Left renal cortex interstitium (tissue), 4 donors: Measurements from ENCODE around the gene RAPGEF3. TPM values are rescaled to one million over a fixed set of nuclear protein-coding genes. Genes with fewer than 3 reads are reported as not detected.

Experiments used
- DNase-seq, 4 donors: peaks; one replicate each; pipeline ENCODE4 v3.0.0-alpha.2; 2013; ENCODE audit warnings: low read depth in 4 of 4, low spot score in 2 of 4, missing footprints in 1 of 4
- polyA plus RNA-seq, 4 donors: library from polyadenylated mRNA; unstranded; fragments of 120-200 nt; gene quantifications; one replicate each; pipeline ENCODE4 v1.2.1, GENCODE V29; 2013; ENCODE audit not compliant: insufficient read length in 4 of 4

RAPGEF3 gene
- polyA plus RNA-seq, 4 donors = 49.6 to 112 (median 76.2) TPM

DNA sequence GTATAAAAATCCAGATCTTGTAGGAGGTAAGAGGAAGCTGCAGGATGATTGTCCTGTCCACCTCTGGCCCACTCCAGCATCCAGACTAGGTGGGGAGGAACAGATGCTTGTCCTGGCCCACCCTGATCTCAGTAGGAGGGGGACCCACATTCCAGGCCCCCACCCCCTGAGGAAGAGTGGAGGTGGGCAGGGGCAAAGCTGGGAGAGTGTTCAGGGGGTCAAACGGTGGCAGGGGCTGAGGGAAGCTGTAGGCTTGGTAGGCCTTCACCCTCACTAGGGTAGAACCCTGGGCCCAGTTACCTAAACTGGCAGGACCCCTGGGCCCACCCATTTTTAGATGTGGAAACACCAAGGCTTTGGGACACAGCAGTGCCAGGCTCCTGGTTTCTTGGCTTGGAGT, 18.5 kb upstream of the RAPGEF3 start:
- no peak for DNase-seq

DNA sequence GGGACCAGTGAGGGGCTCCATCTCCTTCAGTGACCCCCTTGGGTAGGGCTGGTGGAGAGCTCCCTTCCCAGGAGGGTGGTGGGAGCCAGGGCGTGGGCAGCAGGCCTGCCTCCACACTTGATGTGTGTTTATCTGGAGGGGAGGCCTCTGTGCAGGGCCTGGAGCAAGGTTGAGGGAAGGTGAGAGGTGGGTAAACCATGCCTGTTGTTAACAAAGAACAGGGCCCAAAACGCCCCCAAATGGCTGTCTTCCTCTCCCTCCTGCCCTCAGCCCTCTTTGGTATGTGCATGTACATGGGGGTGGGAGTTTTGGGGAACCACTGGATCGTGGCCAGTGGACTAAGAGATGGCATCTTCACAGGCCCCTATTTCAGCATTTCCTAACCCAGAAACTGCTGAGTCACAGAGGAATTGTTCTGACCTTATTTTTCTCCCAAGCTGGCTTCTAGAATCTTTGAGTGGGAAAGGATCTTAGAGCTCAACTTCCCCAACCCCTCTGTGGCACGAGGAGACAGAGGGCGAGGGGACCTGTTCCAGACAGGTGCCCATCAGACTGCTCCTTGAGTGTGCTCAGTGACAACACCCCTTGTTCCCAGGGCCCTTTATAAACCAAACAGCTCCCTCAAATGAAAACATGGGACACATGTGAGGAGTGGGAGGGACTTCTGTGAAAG, 17.9 kb upstream of the RAPGEF3 start:
- no peak for DNase-seq

DNA sequence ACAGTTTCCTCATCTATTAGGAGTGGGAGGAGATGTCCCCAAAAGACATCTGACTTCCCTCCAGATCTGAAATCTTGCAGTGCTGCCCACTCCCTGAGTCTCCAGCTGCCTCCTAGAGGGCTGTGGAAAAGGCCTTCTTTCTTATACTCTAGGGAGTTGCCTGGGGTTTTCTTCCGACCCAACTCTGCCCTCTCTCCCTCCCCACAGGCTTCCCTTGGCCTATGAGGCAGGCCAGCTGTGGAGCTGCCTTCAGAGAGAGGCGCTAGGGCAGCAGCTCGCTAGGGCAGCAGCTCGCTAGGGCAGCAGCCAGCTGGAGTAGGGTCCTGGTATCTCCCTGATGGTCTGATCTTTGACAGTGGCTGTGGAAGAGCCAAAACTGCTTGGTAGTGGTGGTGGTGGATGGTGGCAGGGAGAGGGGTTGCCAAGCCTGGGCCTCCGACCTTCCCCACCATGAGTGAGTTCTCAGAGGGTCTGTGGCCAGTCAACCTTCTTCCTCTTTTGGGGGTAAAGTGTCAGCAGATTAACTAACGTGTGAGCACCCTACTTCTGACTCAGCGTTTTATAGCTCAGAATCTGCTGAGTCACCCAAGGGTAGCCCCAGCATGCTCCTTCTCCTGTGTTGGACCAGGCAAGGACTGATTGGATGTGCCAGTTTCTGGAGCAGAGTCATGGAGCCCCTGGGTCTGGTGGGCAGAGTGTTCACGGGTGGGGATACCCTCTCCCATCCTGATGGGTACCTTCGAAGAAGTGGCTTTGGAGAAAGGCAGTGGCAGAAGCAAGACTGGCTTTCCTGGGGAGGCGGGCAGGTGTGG, 16.6 kb upstream of the RAPGEF3 start:
- no peak for DNase-seq

DNA sequence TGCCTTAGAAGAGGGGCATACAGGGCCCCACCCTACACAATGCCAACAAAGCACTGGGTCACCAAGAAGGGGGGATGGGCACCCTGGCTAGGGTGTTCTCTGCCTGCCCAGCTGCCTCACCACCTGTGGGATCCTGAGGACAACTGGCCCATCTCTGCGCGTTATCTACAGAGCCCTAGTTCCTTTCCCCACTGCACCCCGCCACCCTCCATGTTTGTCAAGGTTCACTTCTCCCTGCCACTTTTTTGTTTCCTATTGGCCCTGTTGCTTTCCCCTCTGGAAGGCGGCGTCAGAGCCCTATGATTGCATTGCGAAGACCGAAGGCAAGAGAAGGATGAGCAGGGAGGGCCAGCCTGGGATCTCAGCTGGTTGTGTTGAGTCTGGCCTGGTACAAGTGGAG, 16.0 kb upstream of the RAPGEF3 start:
- DNase-seq = no peak

DNA sequence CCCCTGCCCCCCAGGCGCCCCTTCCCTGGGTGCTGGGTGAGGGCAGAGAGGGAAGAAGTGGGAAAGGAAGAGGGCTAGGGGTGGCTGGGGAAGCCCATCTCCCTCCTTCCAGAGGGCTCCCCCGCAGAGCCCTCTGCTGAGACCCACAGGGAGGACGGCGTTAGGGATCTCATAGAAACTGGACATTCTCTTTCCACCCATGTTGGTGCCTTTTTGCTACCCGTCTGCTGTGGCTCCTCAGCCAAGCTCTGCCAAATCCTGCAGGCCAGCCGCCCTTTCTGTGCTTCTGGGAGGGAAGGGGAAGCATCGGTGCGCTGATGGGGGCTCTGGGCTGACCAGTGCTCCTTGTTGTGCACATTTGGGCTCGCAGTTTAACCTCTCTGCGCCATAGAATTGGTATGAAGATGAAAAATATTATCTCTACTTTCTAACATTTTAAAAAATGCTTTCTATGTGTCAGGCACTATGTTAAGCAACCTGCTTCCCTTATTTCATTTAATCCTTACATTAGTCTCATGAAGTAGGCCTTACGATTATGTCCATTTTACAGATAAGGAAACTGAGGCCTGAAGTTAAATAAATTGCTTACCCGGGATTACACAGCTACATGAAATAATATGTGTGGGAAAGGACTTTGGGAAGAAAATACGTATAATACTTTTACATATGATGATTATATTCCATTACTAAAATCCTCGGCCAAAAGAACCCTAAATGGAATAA, 15.3 kb upstream of the RAPGEF3 start:
- DNase-seq = no peak

DNA sequence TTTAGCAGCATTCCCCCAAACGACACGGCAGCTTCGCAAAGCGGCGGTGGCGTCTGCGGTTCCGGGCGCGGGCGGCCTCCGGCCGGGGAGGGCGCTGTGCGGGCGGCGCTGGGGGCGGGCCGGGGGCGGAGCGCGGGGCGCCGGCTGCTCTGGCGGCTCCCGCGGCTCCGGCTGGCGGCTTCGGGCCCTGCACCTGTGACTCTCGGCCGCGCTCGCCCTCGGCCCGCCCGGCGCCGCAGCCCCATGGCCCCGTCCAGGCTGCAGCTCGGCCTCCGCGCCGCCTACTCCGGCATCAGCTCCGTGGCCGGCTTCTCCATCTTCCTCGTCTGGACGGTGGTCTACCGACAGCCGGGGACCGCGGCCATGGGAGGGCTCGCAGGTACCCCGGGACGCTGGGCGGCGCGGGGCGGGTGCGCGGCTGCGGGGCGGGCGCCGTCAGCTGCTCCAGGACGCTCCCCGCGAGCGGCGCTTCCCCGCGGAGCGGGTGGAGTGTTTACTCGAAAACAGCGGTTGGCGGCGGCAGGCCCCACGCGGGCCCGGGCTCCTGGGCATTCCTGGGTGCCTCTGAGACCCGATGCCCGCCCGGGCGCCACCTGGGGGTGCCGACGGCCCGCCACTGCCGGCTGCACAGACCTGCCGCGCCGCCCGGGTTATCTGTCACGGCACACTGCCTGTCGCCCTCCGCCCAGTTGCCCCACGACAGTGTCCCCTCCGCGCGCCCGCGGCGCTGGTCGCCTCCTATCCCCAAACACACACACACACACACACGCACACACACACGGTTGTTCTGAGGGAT, 14.6 kb upstream of the RAPGEF3 start, which contains the start of gene SLC48A1:
SLC48A1 (plus strand) TSS at position 177 of the 796 bp plus-strand sequence; CDS start at position 244, 67 bp downstream.
- peak in 1 of 4 donors; percentile 46 for DNase-seq

DNA sequence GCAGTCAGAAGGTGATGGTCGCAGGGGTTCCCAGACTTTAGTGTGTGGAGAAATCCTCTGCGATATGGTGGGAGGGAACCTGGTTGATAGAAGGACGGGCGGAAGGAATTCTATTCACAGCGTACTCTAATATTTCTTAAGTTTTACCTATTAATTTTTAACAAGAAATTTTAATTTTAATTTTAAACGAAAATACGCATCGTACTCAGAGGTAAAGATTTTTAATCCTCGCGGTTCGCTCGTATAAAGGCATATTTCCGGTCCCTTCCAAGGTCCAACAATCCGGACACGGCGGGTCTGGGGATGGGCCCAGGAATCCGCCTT, 14.0 kb upstream of the RAPGEF3 start:
- DNase-seq = no peak

DNA sequence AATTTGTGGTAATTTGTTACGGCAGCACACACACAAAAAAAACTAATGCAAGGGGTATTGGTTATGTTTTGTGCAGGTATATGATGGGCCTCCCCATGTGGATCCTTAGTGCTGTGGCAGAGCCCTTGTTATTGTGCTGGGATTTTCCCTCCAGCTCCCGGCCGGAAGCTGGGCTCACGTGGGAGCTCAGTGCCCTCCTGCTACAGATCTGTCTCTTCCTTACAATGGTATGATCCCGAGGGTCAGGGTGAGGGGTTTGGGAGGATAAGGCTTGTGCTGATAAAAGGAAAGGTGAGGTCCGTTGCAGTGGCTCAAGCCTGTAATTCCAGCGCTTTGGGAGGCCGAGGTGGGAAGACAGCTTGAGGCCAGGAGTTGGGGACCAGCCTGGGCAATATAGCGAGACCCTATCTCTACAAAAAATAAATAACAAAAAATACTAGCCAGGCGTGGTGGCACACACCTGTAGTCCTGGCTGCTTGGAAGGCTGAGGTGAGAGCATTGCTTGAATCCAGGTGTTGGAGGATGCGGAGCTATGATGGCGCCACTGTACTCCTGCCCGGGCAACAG, 13.5 kb upstream of the RAPGEF3 start:
- no peak for DNase-seq

DNA sequence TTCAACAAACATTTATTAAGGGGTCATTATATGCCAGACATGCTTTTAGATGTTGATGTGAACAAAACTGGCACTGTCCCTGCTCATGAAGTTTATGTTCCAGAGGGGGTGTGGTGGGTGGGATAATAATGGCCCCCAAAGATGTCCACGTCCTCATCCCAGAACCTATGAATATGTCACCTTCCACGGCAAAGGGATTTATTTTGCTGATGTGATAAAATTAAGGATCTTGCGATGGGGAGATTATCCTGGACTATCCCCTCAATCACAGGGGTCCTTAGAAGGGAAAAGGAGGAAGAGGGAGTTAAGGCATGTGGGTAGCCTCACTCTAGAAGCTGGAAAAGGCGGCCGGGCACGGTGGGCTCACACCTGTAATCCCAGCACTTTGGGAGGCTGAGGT, 12.6 kb upstream of the RAPGEF3 start:
- no peak for DNase-seq

DNA sequence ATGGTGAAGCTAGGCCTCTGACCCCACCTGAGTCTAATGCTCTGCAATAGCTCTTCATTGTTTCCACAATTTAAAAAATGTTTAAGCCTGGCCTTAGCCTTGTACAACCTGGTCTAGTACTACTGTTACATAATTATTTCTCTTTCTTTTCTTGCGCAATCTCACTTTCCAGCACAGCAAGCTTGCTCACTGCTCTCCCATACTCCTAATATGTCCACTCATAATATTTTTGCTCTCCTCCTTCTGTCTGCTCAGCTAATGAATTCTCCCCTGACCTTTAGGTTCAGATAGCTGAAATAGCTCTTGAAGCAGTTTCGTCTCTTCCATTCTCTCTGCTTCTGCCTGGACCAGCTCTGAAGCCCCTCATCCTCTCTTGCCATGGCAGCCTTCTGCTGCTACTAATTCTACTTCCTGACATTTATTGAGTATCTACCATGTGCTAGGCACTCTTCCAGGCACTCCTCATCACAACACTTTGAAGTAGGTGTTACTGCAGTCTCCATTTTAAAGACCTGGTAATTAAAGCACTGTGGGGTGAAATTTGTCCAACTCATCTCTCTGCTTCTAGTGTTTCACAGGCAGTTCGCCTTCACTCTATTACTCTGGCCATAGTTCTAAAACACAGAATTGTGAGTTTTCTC, 11.5 kb upstream of the RAPGEF3 start:
- no peak for DNase-seq

DNA sequence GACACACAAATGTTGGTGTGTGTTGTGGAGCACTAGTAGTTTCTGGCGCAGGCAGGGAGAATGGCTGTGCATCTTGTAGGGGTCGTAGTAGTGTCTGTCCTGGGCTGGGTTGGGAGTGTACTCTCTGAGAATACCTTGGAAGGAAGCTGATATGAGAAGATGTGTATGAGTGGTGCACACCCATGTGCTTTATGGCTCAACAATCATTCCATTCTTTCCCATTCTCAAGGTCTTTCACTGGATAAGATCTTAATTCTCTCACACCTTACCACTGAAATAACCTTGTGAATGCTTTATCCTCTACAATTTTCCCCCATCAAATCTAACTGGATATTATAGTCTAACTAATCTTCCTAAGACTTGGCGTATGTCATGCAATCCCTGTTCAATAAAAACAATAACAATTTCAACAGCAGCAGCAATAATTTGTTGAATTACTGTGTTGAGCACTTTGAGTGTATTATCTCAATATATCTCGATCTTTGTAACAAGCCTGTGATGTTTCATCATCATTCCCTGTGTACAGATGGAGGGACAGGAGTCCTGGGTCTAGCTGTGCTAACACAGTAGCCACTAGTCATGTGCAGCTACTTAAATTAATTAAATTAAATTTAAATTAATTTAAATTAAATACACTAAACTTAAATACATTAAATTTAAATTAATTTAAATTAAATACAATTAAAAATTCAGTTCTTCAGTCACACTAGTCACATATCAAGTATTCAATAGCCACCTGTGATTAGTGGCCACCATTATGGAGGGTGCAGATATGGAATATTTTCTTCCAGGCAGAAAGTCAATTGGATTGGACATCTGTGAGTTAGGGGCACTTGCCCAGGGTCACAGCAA, 10.8 kb upstream of the RAPGEF3 start:
- no peak for DNase-seq

DNA sequence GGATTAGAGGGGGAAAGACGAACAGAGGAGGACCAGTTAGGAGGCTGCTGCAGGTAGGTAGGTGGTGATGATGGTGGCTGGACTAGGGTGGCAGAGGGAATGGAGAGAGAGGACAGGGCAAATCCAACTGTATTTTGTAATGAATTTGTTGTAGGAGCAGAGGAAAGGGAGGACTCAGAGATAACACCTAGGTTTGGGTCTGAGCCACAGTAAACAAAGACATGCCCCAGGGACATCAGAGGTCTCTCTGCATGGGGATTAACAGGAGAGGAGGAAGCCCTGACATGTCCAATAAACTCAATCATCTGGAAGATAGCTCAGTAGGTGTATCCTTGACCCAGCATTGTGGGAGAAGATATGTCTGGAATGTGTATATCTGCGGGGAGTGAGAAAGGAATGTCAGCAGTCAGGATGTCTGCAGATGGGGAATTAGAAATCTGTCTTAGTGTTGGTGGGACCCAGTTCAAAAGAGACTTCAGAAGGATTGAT, 9.7 kb upstream of the RAPGEF3 start:
- DNase-seq = no peak

DNA sequence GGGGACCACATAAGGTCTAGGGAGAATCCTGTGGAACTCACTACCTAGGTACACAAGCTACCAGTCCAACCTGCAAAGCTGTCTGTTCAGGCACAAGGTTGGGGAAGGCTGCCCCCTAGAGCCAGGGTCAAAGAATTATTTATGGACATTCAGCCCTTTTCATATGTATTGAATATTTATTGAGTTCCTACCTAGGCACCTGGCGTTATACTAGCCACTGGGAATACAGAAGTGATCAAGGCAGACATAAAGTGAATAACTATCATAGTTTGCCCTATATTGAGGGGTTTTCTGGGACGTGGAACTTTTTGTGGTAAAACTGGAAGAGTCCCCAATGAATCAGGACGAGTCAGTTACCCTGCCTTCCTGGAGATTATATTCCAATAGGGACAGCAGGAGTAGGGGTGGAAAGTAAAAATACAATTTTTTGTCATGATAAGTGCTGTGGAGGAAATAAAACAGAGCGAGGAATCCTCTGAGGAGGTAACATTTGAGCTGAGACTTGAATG, 8.6 kb upstream of the RAPGEF3 start:
- no peak for DNase-seq

DNA sequence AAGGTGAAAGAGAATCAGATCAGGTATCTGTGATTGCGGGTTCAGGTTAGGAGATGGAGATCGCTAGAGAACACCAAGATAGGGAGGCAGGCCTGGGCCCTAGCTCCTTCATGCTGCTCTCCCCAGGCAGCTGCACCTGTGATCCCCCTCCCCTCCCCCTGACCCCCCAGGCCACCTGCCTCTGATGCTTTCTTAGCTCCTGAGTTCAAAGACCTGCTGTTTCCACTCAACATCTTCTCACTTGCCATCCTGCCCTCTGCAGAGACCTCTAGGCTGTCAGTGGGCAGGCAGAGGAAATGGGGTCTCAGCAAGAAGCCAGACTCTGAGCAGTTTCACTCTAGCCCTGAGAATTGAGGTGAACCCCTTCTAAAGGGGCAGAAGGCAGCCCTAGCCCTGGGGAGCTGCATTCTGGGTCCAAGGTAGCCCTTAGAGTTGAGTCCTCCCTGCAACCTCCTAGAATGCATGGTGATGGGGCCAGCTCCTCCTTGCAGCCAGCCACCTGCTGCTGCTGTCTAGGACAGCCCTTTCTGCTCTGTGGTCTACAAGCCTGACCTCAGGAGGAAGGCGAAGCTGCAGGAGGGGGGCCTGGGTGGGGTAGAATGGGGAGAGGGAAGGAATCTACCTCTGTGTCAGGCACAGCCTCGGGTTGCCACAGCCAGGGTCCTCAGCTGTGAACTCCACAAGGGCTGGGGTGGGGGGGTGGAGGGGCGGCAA, 8.0 kb upstream of the RAPGEF3 start:
- no peak for DNase-seq

DNA sequence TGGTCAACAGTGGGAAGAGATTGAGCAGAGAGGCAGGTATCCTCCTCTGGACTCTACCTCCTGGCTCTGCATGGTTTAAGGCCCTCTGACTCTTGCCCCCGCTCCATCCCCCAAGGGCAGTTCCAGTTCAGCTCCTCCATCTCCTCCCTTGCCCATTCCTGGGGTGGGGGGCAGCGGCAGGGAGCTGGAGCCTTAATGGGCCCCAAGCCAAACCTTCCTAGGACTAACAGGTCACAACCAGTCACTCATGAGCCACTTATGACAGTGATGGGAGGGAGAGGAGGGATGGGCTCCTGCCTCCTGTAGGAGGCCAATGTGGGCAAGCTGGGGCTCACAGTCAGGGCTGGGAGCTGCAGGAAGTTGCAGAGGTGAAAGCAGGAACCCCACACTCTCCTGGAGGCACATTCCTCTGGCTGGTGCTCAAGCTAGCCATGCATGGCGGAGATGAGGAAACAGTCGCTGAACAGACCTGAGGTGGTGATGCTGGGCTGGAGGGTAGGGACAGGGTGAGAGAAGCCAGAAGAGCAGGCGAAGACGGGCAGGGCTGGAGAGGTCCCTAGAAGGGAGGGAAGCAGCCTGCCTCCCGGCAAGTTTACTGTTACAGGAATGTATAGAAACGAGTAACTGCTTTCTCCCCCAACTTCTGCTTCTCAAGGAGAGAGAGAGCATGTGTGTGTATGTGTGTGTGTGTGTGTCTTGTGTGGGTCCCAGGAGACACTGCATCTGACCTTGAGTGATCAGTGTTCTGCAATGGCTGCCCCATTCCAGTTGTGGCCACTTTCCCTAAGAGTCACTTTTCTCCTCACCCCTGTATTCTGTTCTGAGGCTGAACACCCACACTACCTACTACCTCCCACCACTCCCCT, 5.0 kb upstream of the RAPGEF3 start:
- no peak for DNase-seq

DNA sequence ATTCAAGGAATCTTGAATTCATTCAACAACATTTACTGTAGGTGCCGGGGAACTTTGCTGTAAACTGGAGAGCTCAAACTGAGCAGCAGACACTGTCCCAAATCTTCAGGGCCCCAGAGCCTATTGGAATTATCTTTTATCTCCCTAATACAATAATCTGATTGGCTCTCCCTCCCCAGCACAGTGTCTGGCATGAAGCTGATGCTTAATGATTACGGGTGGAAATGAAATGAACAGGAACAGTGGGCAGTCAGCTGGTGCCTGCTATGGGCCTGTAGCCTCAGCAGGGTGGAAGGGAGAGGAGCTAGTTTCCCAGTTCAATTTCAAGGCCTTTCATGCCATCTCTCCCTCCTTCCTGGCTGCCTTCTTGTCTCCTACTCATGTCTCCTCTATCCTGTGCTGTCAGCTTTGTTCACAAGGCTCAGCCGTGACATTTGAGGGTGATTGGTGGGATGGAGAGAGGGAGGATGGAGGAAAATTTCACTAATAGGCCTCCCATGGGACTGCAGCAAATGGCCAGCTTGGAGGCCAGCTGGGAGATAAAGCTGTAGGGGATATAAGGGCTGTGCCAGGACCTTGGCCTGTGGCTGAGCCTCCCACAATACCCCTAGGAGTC, 4.3 kb upstream of the RAPGEF3 start:
- DNase-seq = no peak

DNA sequence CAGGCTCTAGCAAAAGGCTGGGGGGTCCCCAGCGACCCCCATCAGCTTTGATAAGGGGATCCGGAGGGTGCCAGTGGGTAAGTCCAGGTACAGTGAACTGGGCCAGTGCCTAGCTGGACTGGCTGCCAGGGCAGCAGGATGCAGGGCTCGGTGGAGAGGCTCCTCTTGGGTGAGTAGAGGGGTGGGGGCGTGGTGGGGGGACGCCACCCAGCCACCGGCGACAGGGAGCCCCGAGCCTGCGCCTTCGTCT, 171 bp downstream of the RAPGEF3 start:
- no peak for DNase-seq
